Natural killer cell (primary cell): Measurements from ENCODE around the gene HPS5. TPM values are rescaled to one million over a fixed set of nuclear protein-coding genes. Genes with fewer than 3 reads are reported as not detected.

Experiments
- ATAC-seq, 3 donors: fragments of 150-1000 bp in 2 of 3; fragments of 200-7000 bp in 1 of 3; cut with Tn5 transposase; 1 replicate in 1 of 3; 2 replicates in 2 of 3; pipeline ENCODE4 v1.10.0; 2021; ENCODE audit warnings: mild to moderate bottlenecking in 2 of 3, moderate library complexity in 2 of 3
- DNase-seq, 2 donors: peaks; one replicate each; pipeline versions ENCODE4 v3.0.0 to v3.0.0-alpha.2; 2013 to 2021; ENCODE audit warnings: mixed read lengths in 1 of 2
- H3K27ac ChIP-seq: one replicate; pipeline ENCODE4 v1.5.1; 2013; ENCODE audit warnings: mild to moderate bottlenecking, low read length
- H3K27me3 ChIP-seq: one replicate; pipeline ENCODE4 v1.6.1; 2013; ENCODE audit warnings: low read length; ENCODE audit not compliant: control insufficient read depth, insufficient read depth
- H3K36me3 ChIP-seq: one replicate; pipeline ENCODE4 v1.6.1; 2013; ENCODE audit warnings: low read length; ENCODE audit not compliant: control insufficient read depth, insufficient read depth
- H3K4me1 ChIP-seq: one replicate; pipeline ENCODE4 v1.6.1; 2013; ENCODE audit warnings: low read length; ENCODE audit not compliant: control insufficient read depth, insufficient read depth
- H3K4me3 ChIP-seq: one replicate; pipeline ENCODE4 v1.5.1; 2013; ENCODE audit warnings: low read length
- H3K9me3 ChIP-seq: one replicate; pipeline ENCODE4 v1.6.1; 2013; ENCODE audit warnings: low read length; ENCODE audit not compliant: control insufficient read depth, insufficient read depth
- H3K27ac Mint-ChIP-seq, 2 donors: one replicate each; pipeline ENCODE4 v1.8.0; 2022; ENCODE audit warnings: mild to moderate bottlenecking in 2 of 2, mixed read lengths in 2 of 2, moderate library complexity in 1 of 2
- H3K27me3 Mint-ChIP-seq, 2 donors: one replicate each; pipeline ENCODE4 v1.8.0; 2022; ENCODE audit warnings: low read depth in 2 of 2, mixed read lengths in 2 of 2
- H3K36me3 Mint-ChIP-seq: one replicate; pipeline ENCODE4 v1.8.0; 2022; ENCODE audit warnings: mixed read lengths
- H3K4me1 Mint-ChIP-seq, 2 donors: one replicate each; pipeline ENCODE4 v1.8.0; 2022; ENCODE audit warnings: mixed read lengths in 2 of 2
- H3K4me3 Mint-ChIP-seq: one replicate; pipeline ENCODE4 v1.8.0; 2022; ENCODE audit warnings: mild to moderate bottlenecking, moderate library complexity, mixed read lengths
- H3K9me3 Mint-ChIP-seq, 2 donors: one replicate each; pipeline ENCODE4 v1.8.0; 2022; ENCODE audit warnings: mixed read lengths in 2 of 2
- WGBS: methylation state at CpG from one replicate; pipeline ENCODE4 v1.1.7; 2013; ENCODE audit warnings: missing lambda C conversion rate; ENCODE audit not compliant: insufficient coverage; 5-methylcytosine and 5-hydroxymethylcytosine counted together
- intact Hi-C: fragments of 100-400 bp; cut with micrococcal nuclease; formaldehyde crosslinking; loops from one replicate; pipeline ENCODE4 v1.14.2; 2022
- total RNA-seq, 4 donors: library from RNA; stranded (reverse); fragments of 120-200 nt in 1 of 4; gene quantifications; one replicate each; pipeline versions ENCODE4 v1.2.3 to v1.2.4, GENCODE V29; 2013 to 2022
- TF ChIP-seq, protein P1 (sequence below): fragments of 200-600 bp; IDR thresholded peaks from one replicate; pipeline ENCODE4 v1.8.0; 2022; ENCODE audit warnings: antibody characterized with exemption

HPS5 gene
- total RNA-seq, 3 donors from 2014 or later (not counting 1 experiment from before 2014, with no cell fraction given) = 11.5 to 14.5 (median 14.0) TPM

DNA sequence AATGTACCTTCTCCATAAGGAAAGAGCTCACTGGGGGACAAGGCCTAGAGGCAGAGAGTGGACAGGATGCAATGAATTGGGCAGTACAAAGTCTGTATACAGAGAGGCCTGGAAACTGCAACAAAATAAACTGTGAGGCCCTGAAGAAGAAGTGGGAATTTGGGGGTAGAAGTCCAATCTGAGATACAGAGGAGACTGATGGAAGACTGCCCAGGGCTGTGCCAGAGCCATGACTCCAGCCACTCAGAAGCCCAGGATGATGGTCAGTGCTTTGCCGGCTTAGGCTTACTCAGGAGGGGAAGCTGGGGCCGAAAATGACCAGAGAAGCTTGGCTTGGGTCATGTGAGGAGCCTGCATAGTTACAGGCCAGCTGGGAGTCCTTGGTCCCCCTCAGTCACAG, 91.1 kb downstream of the HPS5 start:
- no peak for ATAC-seq
- Histone ChIP-seq H3K27me3 (peaks cover 2% of the 10 kb centered on the region), H3K4me3 (no peak overlapping the region), H3K36me3 (no peaks in the 10 kb centered on the region), H3K4me1 (no peaks in the 10 kb centered on the region), H3K27ac (no peak overlapping the region), H3K9me3 (no peaks in the 10 kb centered on the region)
- H3K27ac Mint-ChIP-seq = no peak overlapping the region
- H3K4me1 Mint-ChIP-seq = no peaks in the 10 kb centered on the region
- DNase-seq = no peak
- no peaks in the 10 kb centered on the region for H3K36me3 Mint-ChIP-seq
- TF ChIP-seq, protein P1, sequence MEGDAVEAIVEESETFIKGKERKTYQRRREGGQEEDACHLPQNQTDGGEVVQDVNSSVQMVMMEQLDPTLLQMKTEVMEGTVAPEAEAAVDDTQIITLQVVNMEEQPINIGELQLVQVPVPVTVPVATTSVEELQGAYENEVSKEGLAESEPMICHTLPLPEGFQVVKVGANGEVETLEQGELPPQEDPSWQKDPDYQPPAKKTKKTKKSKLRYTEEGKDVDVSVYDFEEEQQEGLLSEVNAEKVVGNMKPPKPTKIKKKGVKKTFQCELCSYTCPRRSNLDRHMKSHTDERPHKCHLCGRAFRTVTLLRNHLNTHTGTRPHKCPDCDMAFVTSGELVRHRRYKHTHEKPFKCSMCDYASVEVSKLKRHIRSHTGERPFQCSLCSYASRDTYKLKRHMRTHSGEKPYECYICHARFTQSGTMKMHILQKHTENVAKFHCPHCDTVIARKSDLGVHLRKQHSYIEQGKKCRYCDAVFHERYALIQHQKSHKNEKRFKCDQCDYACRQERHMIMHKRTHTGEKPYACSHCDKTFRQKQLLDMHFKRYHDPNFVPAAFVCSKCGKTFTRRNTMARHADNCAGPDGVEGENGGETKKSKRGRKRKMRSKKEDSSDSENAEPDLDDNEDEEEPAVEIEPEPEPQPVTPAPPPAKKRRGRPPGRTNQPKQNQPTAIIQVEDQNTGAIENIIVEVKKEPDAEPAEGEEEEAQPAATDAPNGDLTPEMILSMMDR = no peak
- peaks cover 16 to 31% of the 10 kb centered on the region in 2 donors for H3K27me3 Mint-ChIP-seq
- no peak overlapping the region for H3K4me3 Mint-ChIP-seq
- WGBS = 87% methylated on average over 2 of the region's 2 CpGs
- H3K9me3 Mint-ChIP-seq = no peaks in the 10 kb centered on the region
- intact Hi-C loops = no loop called here

DNA sequence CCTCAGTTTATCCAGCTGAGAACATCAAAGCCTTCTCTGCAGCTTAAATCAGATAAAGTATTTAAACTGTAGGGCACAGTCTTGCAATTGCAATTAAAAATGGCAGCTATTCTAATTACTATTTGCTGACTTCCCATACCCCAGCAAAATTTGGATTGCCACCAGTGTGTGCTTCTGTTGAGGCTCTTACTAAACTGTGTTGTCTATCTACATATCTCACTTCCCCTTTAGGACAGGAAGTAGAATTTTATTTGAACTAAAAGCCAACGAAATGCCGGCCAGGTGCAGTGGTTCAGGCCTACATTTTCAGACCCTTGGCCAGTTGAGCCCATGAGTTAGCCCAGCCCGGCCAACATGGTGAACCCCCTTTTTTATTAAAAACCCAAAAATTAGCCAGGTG, 92.4 kb downstream of the HPS5 start:
- H3K4me1 ChIP-seq = no peaks in the 10 kb centered on the region
- Mint-ChIP-seq H3K27me3 (peaks cover 24 to 25% of the 10 kb centered on the region in 2 donors), H3K27ac (no peak overlapping the region), H3K36me3 (no peaks in the 10 kb centered on the region), H3K4me3 (no peak overlapping the region), H3K4me1 (no peaks in the 10 kb centered on the region), H3K9me3 (no peaks in the 10 kb centered on the region)
- H3K36me3 ChIP-seq = no peaks in the 10 kb centered on the region
- no peaks in the 10 kb centered on the region for H3K9me3 ChIP-seq
- ATAC-seq = no peak
- peaks cover 2% of the 10 kb centered on the region for H3K27me3 ChIP-seq
- intact Hi-C loops = no loop called here
- TF ChIP-seq, protein P1 = no peak
- no peak overlapping the region for H3K4me3 ChIP-seq
- no peak for DNase-seq
- 0% methylated on average over 1 of the region's 3 CpGs for WGBS
- H3K27ac ChIP-seq = no peak overlapping the region

Other genes starting within 250 kb of the HPS5 start
- gene SAAL1, start 216.1 kb downstream of the HPS5 start, total RNA-seq = 10 to 100 TPM; 27.8 to 32.7 (median 29.5) TPM
- not detected for gene MRGPRX3, start 189.6 kb downstream of the HPS5 start, total RNA-seq
- gene MRGPRX4, start 149.3 kb downstream of the HPS5 start, total RNA-seq = not detected
- gene SAA4, start 85.3 kb downstream of the HPS5 start, total RNA-seq = under 1 TPM in 1 of 3 donors, not detected in 2; 0.54 TPM
- gene SAA2, start 73.5 kb downstream of the HPS5 start, total RNA-seq = not detected
- gene SAA1, start 55.9 kb downstream of the HPS5 start, total RNA-seq = not detected
- 10 to 100 TPM; 18.4 to 31.5 (median 22.4) TPM for gene GTF2H1, start 427 bp upstream of the HPS5 start, total RNA-seq
- 100 to 1,000 TPM; 217 to 275 (median 228) TPM for gene LDHA, start 72.4 kb upstream of the HPS5 start, total RNA-seq
- gene LDHC, start 90.2 kb upstream of the HPS5 start, total RNA-seq = not detected
- under 1 TPM; 0.15 to 0.82 (median 0.72) TPM for gene LDHAL6A, start 133.7 kb upstream of the HPS5 start, total RNA-seq
- 10 to 100 TPM; 22.7 to 35.2 (median 23.0) TPM for gene TSG101, start 204.8 kb upstream of the HPS5 start, total RNA-seq